GM19239 (cell line): ENCODE measurements around the gene EML4.
A peak's percentile ranks its signal among the peaks of the same experiment; 100 is the strongest.

Source experiments
- DNase-seq: peaks from one replicate; pipeline ENCODE4 v3.0.0; 2011; ENCODE audit warnings: low spot score; ENCODE audit not compliant: insufficient read length
- FAIRE-seq: peaks from 2 replicates; lab custom pipeline; 2011; peaks lifted over from hg19 to GRCh38; lab: Jason Lieb, UNC

The EML4 gene

DNA sequence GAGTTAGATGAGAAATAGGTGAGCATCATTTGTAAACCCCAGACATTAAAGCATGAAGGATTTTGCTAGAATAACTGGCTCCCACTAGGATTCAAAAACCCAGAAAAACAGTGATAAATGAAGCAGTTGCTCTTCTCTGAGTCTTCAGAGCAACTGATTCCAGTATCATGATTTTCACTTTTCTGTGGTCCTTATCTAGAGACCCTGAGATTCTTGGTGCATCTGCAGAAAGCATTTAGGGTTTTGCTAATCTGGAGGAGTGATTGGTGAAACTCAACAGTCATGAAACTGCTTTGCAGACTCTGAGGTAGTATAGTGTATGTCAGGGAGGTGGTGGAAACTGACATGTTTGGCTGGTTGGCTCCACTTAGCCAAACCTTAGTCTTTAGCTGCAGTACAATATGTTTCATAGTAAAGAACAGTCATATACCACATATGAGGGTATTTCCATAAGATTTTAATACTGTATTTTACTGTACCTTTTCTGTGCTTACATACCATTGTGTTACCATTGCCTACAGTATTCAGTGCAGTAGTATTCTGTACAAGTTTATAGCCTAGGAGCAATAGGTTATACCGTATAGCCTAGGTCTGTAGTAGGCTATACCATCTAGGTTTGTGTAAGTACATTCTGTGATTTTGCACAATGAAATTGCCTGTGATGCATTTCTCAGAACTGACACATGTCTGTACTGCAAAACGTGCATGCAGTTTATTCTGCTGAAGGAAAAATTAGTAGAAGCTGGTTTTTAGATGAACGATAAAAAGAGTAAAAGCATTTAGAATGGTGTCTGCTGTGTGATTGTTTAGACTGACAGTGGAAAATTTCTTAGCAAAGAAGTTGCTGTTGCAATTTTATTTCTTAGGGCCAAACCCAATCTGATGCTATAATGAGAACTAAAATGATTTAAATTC is 23.8 kb downstream of the EML4 start:
- peak; percentile 49 for FAIRE-seq
- DNase-seq, result no peak

DNA sequence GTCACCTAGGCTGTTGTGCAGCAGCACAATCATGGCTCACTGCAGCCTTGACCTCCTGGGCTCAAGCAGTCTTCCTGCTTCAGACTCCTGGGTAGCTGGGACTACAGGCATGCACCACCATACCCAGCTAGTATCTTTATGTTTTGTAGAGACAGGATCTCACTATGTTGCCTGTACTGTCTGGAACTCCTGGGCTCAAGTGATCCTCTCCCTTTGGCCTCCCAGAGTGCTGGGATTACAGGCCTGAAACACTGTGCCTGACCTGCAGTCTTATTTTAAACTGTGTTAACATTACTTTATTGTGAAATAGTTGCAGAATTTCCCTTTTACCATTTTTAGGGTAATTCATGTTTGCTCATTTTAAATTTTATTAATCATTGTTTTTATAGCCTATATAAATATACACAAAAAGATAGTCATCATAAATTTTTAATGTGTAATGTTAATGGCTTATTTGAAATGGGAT is 24.6 kb downstream of the EML4 start:
- FAIRE-seq, result no peak
- DNase-seq, result no peak

DNA sequence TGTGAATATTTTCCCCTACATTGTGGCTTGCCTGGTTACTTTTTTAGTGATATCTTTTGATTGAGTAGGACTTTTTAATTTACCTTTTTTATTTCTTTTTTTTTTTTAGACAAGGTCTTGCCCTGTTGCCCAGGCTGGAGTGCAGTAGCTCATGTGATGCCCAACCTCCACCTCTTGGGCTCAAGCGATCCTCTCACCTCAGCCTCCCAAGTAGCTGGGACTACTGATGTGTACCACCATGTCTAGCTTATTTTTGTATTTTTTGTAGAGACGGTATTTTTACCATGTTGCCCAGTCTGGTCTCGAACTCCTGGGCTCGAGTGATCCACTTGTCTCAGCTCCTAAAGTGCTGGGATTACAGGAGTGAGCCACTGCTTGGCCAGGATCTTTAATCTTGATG is 25.3 kb downstream of the EML4 start:
- DNase-seq, result no peak
- no peak for FAIRE-seq

DNA sequence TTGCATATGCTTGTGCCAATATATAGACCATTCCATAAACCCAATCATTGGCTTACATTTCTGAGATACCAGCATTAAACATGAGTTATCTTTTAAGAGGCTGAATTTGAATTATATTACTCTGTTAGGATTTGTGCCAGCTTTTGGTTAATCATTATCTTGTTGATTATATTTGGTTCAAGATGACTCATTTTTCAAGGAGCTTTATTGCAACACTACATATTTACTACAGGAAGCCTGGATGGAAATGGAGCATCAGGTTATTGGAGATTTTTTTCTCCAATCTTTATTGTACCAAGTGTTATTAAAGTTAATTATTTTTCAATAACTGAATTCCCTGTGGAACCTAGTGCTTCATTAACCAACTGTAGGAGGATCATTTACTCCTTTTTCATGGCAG is 26.4 kb downstream of the EML4 start:
- FAIRE-seq (peak; percentile 37), DNase-seq (no peak)

DNA sequence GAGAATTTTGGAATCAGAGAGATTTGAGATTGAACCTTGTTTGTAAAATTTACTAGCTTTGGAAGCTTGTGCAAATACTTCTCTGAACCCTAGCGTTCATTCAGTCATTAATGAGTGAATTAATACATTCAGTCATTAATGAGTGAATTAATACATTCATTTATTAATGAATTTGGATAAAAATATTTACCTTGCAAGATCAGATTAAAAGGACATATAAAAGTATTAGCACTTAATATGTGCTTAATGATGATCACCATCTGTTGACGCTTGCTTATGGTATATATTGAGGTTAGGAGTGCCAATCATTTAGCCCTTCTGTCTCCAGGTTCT is 26.9 kb downstream of the EML4 start:
- FAIRE-seq (peak; percentile 18), DNase-seq (no peak)

DNA sequence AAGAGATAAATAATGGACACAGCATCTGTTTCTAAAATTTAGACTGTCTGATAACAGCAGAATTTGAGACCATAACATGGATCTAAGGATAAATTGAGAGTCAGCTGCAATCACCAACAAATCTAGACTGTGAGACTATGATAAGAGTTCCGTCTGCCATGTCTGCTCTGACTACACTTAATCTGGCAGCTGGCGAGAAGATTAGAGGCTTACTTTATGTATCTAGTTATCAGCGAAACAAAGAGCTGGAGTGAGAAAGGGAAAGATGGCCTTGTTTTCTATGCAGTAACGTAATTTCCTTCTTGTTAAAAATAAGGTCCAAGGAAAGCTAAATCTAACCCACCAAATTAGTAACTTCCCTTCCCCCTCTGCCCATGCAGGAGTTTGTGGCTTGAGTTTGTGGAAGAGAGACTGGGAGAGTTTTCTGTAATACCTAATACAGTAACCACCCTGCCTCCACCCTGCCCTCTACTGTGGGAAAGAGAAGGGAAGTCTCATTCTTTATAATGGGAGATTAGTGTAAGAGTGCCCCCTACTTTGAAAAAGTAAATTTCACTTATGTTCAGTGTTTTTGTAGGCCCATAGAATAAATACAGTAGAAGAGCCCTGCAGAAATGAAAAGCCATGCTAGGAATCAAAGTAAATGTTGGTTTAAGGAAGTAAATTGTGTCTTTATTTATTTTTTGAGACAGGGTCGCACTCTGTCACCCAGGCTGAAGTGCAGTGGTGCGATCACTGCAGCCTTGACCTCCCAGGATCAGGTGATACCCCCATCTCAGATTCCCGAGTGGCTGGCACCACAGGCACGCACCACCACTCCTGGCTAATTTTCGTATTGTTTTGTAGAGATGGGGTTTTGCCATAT is 27.5 kb downstream of the EML4 start:
- DNase-seq (no peak), FAIRE-seq (peak; percentile 84)

DNA sequence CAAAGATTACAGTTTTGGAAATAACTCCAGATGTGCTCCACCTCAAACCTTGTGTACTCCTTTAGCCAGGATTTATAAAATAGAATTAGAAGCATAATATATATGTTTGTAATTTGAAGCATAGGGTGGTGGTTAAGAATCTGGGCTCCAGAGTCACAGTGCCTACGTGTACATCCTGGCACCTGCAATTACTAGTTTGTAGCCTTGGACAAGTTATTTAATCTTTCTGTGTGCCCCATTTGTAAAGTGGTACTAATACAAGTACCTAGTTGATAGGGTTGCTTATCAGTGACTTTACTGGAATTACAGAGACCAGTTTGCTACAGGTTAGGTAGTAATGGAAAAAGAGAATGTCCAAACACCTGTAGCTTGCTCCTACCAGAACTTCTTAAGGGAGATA is 28.6 kb downstream of the EML4 start:
- no peak for FAIRE-seq
- DNase-seq, result no peak

DNA sequence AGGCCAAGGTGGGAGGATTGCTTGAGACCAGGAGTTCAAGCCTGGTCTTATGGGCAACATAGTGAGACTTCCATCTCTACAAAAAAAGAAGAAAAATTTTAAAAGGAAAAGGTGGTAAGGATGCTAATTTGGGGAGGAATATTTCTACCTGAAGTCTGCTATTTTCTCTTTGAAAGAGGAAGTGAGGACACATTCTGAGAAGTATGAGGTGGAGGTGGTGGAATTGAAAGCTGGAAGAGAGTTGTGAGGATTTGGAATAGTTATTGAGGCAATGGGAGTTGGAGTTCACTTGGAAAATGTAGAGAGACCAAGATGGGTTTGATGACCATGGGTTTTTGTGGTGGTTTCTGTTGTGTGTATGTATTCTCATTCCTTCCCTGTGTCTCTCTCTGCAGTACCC is 29.3 kb downstream of the EML4 start:
- no peak for FAIRE-seq
- no peak for DNase-seq

DNA sequence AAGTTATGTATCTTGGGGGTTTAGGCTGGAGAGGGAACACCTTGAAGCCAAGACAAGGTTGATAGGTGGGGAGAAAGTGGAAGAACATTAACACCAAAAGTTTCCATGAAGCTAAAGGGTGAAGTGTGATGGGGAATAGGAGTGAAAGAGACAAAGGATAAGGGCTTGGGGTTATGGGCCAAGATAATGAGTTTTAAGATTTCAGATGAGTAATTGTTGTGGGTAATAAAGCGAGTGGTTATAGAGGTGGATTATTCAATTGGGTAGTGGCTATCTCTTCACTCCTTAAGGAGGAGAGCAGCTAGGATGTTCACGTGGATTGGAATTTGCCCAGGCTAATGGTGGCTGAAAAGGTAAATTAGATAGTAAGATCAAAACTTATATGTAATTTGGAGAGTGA is 29.8 kb downstream of the EML4 start:
- DNase-seq (no peak), FAIRE-seq (no peak)

DNA sequence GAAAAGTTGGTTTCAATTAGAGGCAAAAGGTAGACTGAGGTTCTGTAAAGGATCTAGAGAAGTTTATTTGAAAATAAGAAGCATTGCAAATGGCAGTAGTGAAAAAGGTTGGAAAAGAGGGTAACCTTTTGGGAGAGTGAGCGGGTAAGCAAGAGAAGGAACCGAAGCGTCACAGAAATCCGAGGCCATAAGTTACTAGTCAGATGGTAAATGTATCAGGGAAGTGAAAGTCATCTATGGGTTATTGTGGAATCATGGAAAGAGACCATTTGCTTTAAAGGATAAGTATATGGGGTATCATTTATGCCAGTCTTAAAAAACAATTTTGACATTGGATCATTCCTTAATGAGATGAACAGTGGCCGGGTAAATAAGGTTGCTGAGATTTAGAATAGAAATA is 30.5 kb downstream of the EML4 start:
- no peak for FAIRE-seq

DNA sequence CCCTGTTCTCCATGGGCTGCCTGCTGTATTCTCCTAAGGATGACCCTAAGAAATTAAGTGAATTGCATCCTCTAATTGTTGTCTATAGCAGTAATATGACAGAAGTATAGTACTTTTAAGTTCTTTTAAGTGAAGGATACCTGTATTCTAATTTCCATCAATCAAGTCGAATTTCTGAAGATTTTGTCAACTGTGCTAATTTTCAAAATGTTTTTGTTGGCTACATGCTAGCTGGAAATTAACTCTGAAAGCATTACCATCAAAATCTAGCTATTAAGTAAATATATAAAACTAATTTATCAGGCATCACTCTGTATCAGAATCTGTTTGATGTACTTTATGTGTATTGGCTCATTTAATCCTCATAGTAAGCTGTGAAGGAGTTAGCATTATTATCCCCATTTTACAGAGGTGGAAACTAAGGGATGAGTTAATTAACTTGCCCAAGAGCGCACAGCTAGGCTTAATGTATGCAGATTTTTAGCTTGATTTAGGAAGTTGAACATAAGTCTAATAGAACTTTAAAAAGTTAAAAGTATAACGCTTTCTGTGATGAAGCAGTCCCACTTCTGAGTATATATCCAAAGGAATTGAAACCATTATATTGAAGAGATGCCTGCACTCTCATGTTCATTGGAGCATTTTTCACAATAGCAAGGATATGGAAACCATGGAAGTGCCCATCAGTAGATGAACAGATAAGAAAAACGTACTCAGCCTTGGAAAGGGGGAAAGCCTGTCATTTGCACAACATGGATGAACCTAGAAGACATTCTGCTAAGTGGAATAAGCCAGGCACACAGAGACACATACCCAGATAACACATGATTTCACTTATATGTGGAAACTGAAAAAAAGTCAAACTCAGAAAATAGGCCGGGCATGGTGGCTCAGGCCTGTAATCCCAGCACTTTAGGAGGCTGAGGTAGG is 32.0 kb downstream of the EML4 start:
- no peak for DNase-seq
- FAIRE-seq, result no peak

More for the DNA sequence above, 30.5 kb downstream of the EML4 start:
- DNase-seq, result no peak

DNA sequence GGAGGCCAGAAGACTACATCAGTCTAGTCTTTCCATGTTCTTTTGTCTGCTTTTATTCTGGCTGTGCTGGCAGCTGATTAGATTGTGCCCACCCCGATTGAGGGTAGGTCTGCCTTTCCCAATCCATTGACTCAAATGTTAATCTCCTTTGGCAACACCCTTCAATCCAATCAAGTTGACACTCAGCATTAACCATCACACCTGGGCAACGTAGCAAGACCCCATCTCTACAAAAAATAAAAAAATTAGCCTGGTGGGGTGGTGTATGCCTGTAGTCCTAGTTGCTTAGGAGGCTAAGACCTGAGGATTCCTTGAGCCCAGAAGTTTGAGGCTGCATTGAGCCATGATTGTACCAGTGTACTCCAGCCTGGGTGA is 33.5 kb downstream of the EML4 start:
- no peak for DNase-seq

DNA sequence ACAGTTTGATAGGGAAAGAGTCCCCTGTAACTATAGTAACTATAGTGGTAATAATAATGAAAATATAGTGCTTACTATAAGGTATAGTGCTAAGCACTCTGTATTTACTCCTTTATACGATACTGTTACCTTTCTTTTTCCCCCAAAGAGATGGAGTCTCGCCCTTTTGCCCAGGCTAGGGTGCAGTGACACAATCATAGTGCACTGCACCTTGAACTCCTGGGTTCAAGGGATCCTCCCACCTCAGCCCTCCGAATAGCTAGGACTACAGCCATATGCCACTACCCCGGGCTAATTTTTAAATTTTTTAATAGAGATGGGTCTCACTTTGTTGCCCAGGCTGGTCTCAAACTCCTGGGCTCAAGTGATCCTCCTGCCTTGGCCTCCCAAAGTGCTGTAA is 34.6 kb downstream of the EML4 start:
- FAIRE-seq, result no peak
- DNase-seq, result no peak

More for the DNA sequence above, 33.5 kb downstream of the EML4 start:
- no peak for FAIRE-seq

DNA sequence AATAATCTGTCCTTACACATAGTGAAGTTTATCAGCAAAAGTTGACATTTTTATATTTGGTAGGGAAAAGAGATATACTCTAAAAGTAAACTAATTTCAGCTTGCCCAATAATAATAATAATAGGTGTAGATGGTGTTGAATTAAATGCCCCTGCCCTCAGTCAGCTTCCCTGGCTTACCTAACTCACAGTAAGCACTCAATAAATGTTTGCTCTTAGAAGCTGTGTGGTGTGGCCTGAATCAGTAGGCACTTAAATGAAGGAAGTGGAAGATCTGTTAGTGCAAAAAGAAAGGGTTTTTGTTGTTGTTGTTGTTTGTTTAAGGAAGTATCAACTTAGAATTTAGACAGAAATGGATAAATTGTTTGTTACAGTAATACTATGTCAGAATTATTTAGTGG is 36.2 kb downstream of the EML4 start:
- no peak for FAIRE-seq
- DNase-seq, result no peak

DNA sequence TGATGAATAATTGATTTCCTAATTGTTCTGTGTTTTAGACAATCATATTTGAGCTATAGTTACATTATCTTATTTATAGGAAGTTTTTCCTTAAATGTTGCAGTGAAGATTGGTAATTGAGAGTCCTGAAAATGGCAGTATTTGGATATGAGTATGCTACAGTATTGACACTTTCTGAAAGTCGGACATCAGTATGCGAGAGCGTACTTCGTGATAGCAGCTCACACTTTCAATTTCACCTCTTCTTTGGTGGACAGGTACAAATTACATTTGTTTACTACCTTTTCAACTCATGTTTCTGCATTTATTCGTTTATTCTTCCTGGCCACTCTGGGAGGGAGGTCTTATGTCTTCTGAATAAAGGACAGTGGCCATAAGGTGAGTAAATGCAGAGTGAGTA is 38.7 kb downstream of the EML4 start:
- FAIRE-seq (no peak), DNase-seq (no peak)

DNA sequence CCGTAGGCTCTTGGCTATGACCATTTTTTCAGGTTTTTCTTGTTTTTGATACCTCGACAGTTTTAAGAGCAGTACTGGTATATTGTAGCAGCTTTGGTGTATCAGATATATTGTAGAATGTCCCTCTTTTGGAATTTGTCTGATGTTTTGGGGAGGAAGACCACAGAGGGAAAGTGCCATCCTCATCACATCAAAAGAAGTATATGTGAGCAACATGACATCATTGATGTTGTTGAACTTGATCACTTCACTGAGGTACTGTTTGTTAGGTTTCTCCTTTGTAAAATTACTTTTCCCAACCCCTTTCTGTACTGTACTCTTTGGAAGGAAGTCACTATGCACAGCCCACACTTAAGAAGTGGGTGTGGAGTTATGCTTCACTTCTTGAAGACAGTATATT is 41.0 kb downstream of the EML4 start:
- DNase-seq, result no peak
- no peak for FAIRE-seq

DNA sequence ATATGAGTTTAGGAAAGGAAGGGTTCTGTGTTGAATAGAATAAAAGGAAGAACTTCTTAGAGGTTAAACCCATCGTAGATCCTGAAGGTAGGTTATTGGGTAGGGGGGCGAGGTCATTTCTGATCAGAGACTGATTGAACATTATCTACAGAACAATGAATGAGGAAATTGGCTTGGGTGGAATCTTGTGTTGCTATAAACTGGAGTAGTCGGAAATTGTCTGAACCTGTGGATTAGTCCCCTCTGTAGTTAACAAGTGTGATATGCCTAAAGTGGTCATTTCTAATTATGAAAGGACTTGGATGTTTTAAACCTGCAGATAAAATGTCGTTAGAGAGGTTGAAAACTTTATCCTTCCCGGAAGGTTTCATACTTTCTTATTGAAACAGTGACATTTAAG is 42.1 kb downstream of the EML4 start:
- FAIRE-seq, result no peak
- DNase-seq, result no peak

DNA sequence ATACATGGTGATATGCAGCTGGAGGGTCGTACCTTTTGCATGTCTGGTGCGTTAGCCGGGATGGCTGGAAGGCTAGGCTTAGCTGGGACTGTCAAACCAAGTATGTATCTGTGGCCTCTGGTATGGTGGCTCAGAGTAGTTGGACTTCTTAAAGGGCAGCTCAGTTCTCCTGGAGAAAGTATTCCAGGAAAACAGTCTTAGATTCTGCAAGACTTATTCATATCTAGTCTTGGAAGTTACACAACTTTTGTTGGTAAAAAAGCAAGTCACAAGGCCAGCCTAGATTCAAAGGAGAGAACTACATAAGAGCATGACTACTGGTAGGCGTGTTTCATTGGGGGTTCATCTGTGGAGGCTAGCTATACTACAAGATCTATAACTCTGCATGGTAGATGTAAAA is 45.5 kb downstream of the EML4 start:
- FAIRE-seq, result no peak
- DNase-seq, result no peak

DNA sequence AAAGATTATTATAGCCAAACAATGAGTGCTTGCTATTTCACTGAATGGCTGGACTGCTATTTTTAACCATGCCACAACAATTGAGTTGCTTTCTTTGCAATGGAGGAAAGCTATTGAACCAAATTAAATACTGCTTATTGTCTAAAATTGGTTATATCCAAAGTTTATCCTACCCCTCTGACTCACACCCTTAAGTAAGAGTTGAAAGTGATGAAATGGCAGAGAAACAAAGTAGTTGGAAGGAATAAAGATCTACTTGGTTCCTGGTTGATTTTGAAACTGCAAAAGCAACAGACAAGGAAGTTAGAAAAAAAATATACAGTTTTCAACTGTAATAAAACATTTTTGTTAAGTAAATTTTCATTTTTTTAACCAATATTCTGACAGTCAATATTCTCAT is 47.5 kb downstream of the EML4 start:
- FAIRE-seq (no peak), DNase-seq (no peak)

DNA sequence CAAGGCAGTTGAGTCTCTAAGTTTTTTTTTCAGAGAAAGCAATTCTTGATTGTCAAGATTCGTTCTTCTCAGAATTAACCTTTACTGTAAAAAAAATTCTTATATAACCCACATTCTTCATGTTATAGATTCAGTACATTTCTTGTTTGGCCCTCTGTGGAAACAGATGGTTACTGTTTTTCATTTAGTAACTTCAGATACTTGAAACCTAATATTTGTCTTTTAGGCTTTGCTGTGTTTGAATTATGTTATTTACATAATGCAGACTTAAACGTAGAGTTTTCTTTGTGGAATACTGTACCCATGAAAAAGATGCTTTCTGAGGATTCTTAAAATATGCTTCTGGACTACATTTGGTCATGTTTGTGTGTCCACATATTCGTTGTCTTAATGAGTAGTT is 48.2 kb downstream of the EML4 start:
- no peak for FAIRE-seq
- no peak for DNase-seq
